Central memory CD8-positive, alpha-beta T cell (primary cell): Measurements from ENCODE around the gene ALG13.
"Not testable (repeated sequence)": the region's sequence is repeated elsewhere in the genome, so short reads cannot be mapped to it uniquely, and the experiment has no call there.

Source experiments
- ATAC-seq: fragments of 150-1000 bp; cut with Tn5 transposase; replicated peaks from 2 replicates; pipeline ENCODE4 v1.10.0; 2022; ENCODE audit warnings: mild to moderate bottlenecking, moderate FRiP score, moderate number of reproducible peaks; ENCODE audit not compliant: poor library complexity, severe bottlenecking; ENCODE audit errors: extremely low read depth
- DNase-seq, 2 donors: peaks; one replicate each; pipeline ENCODE4 v3.0.0; 2021; ENCODE audit warnings: low spot score in 2 of 2
- H3K27ac Mint-ChIP-seq: one replicate; pipeline ENCODE4 v1.8.0; 2022; ENCODE audit warnings: low read depth, mild to moderate bottlenecking, moderate library complexity, mixed read lengths
- H3K27me3 Mint-ChIP-seq: one replicate; pipeline ENCODE4 v1.8.0; 2022; ENCODE audit warnings: mixed read lengths
- H3K36me3 Mint-ChIP-seq: one replicate; pipeline ENCODE4 v1.8.0; 2022; ENCODE audit warnings: mild to moderate bottlenecking, moderate library complexity, mixed read lengths; ENCODE audit not compliant: insufficient read depth
- H3K4me1 Mint-ChIP-seq: one replicate; pipeline ENCODE4 v1.8.0; 2022; ENCODE audit warnings: mixed read lengths
- H3K4me3 Mint-ChIP-seq: one replicate; pipeline ENCODE4 v1.8.0; 2022; ENCODE audit warnings: mild to moderate bottlenecking, moderate library complexity, mixed read lengths
- H3K9me3 Mint-ChIP-seq: one replicate; pipeline ENCODE4 v1.8.0; 2022; ENCODE audit warnings: mixed read lengths

ALG13 gene

DNA sequence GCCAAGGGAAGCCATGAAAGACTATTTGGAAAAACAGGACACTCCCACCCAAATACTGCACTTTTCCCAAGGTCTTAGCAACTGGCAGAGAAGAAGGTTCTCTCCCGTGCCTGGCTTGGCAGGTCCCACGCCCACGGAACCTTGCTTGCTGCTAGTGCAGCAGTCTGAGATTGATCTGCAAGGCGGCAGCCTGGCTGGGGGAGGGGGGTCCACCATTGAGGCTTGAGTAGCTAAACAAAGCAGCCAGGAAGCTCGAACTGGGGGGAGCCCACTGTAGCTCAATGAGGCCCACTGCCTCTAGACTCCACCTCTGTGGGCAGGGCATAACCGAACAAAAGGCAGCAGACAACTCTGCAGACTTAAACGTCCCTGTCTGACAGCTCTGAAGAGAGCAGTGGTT, 103.7 kb downstream of the ALG13 start:
- DNase-seq: no peak
- peaks cover 11% of the 10 kb centered on the region for H3K9me3 Mint-ChIP-seq
- no peaks in the 10 kb centered on the region for H3K36me3 Mint-ChIP-seq
- no peaks in the 10 kb centered on the region for H3K4me1 Mint-ChIP-seq
- H3K27ac Mint-ChIP-seq: no peak overlapping the region
- no peak overlapping the region for H3K4me3 Mint-ChIP-seq
- no peaks in the 10 kb centered on the region for H3K27me3 Mint-ChIP-seq
- ATAC-seq: no peak

DNA sequence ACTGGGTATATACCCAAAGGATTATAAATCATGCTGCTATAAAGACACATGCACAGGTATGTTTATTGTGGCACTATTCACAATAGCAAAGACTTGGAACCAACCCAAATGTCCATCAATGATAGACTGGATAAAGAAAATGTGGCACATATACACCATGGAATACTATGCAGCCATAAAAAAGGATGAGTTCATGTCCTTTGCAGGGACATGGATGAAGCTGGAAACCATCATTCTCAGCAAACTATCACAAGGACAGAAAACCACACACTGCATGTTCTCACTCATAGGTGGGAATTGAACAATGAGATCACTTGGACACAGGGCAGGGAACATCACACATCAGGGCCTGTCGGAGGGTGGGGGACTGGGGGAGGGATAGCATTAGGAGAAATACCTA, 109.1 kb downstream of the ALG13 start:
- H3K9me3 Mint-ChIP-seq: peaks cover 11% of the 10 kb centered on the region
- not testable (repeated sequence) for H3K4me3 Mint-ChIP-seq, H3K27ac Mint-ChIP-seq, ATAC-seq, DNase-seq, H3K4me1 Mint-ChIP-seq, H3K36me3 Mint-ChIP-seq, H3K27me3 Mint-ChIP-seq
